Naive thymus-derived CD4-positive, alpha-beta T cell (primary cell): Measurements from ENCODE around the gene TM2D3. TPM values are rescaled to one million over a fixed set of nuclear protein-coding genes. Genes with fewer than 3 reads are reported as not detected.

Experiments
- ATAC-seq: fragments of 150-1000 bp; cut with Tn5 transposase; 2 replicates; pipeline ENCODE4 v1.10.0; 2021; ENCODE audit warnings: mild to moderate bottlenecking, moderate library complexity
- CTCF ChIA-PET: fragments of 350-600 bp; sonication (Branson Sonifier 250); formaldehyde crosslinking; loops from one replicate; lab custom pipeline; 2021; ENCODE audit warnings: antibody characterized with exemption; lab: Charles Lee
- POLR2A ChIA-PET: fragments of 350-600 bp; sonication (Branson Sonifier 250); formaldehyde crosslinking; loops from one replicate; lab custom pipeline; 2021; ENCODE audit warnings: antibody characterized with exemption, inconsistent platforms; lab: Charles Lee
- DNase-seq, 9 donors: peaks; one replicate each; pipeline versions ENCODE4 v3.0.0 to v3.0.0-alpha.2; 2020 to 2022; ENCODE audit warnings: mixed read lengths in 1 of 9
- H3K27ac ChIP-seq: one replicate; pipeline ENCODE4 v1.7.0; 2013; ENCODE audit warnings: mild to moderate bottlenecking, low read depth, low read length, moderate library complexity
- H3K27me3 ChIP-seq, 2 donors: one replicate each; pipeline ENCODE4 v1.7.0; 2013; ENCODE audit warnings: low read length in 2 of 2, mild to moderate bottlenecking in 2 of 2, moderate library complexity in 2 of 2; ENCODE audit not compliant: control insufficient read depth in 2 of 2, insufficient read depth in 2 of 2
- H3K36me3 ChIP-seq, 3 experiments: 1 replicate in 2 of 3; 2 replicates in 1 of 3; pipeline ENCODE4 v1.7.0; 2013; ENCODE audit warnings: low read length in 3 of 3, mild to moderate bottlenecking in 3 of 3, moderate library complexity in 1 of 3; ENCODE audit not compliant: insufficient read depth in 3 of 3, control insufficient read depth in 2 of 3
- H3K4me1 ChIP-seq, 2 donors: one replicate each; pipeline ENCODE4 v1.7.0; 2013; ENCODE audit warnings: low read length in 2 of 2, mild to moderate bottlenecking in 2 of 2, moderate library complexity in 1 of 2; ENCODE audit not compliant: control insufficient read depth in 2 of 2, insufficient read depth in 2 of 2
- H3K4me3 ChIP-seq: 2 replicates; pipeline ENCODE4 v1.7.0; 2013; ENCODE audit warnings: mild to moderate bottlenecking, low read length
- H3K9me3 ChIP-seq, 3 experiments: 1 replicate in 2 of 3; 2 replicates in 1 of 3; pipeline ENCODE4 v1.7.0; 2013; ENCODE audit warnings: low read length in 3 of 3; ENCODE audit not compliant: control insufficient read depth in 2 of 3
- H3K27ac Mint-ChIP-seq, 9 donors: one replicate each; pipeline ENCODE4 v1.8.0; 2020 to 2022; ENCODE audit warnings: mixed read lengths in 9 of 9, mild to moderate bottlenecking in 8 of 9, moderate library complexity in 5 of 9, inconsistent platforms in 2 of 9
- H3K27me3 Mint-ChIP-seq, 5 donors: one replicate each; pipeline ENCODE4 v1.8.0; 2021 to 2022; ENCODE audit warnings: mixed read lengths in 5 of 5, mild to moderate bottlenecking in 1 of 5
- H3K36me3 Mint-ChIP-seq, 5 donors: one replicate each; pipeline ENCODE4 v1.8.0; 2020 to 2022; ENCODE audit warnings: mixed read lengths in 5 of 5, mild to moderate bottlenecking in 3 of 5, inconsistent platforms in 1 of 5
- H3K4me1 Mint-ChIP-seq, 7 donors: one replicate each; pipeline ENCODE4 v1.8.0; 2020 to 2022; ENCODE audit warnings: mixed read lengths in 7 of 7, mild to moderate bottlenecking in 3 of 7, inconsistent platforms in 1 of 7
- H3K4me3 Mint-ChIP-seq, 10 donors: one replicate each; pipeline ENCODE4 v1.8.0; 2020 to 2022; ENCODE audit warnings: mild to moderate bottlenecking in 10 of 10, mixed read lengths in 10 of 10, moderate library complexity in 6 of 10, inconsistent platforms in 2 of 10
- H3K9me3 Mint-ChIP-seq, 11 donors: one replicate each; pipeline ENCODE4 v1.8.0; 2020 to 2022; ENCODE audit warnings: mixed read lengths in 11 of 11, mild to moderate bottlenecking in 4 of 11, inconsistent platforms in 1 of 11, moderate library complexity in 1 of 11
- intact Hi-C, 2 donors: fragments of 100-400 bp; cut with micrococcal nuclease; formaldehyde crosslinking; loops; one replicate each; pipeline ENCODE4 v1.15.1; 2023
- polyA plus RNA-seq, 2 donors: library from polyadenylated mRNA; unstranded; fragments of 300-500 nt; fragmentation: Illumina TruSeq; gene quantifications; one replicate each; pipeline ENCODE4 v1.2.3, GENCODE V29; 2021
- total RNA-seq, 6 experiments: library from RNA in 5 of 6; stranded (reverse) in 5 of 6; gene quantifications; 1 replicate in 5 of 6; 2 replicates in 1 of 6; pipeline ENCODE4 v1.2.3 and lab custom pipeline; 2021 to 2026

Gene TM2D3
- total and polyA plus RNA-seq, 7 experiments from 2014 or later = 42.8 to 105 (median 81.9) TPM

DNA sequence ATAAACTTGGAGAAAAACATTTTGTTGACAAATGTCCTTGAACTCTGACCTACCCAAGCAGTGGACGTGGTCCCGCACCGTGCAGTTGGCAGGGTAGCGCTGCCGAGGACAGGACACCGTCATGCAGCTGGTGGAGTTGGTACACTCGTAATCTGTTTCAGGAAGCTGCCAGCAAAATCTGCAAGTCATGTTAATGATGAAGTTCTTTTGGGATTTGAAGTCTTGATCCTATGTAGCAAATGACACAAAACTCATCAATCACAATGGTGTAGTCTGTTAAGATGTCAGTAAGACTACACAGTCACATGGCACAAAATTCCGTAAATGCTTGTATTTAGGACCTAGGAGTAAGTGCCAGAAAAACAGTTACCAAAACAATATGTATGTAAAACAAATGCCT, 5.5 kb downstream of the TM2D3 start:
- Mint-ChIP-seq H3K4me1 (peaks cover 28 to 72% (median 41%) of the 10 kb centered on the region in 7 donors), H3K27ac (peak overlapping the region in 1 of 9 donors; percentile 14), H3K27me3 (no peaks in the 10 kb centered on the region), H3K36me3 (peaks cover 4 to 40% (median 19%) of the 10 kb centered on the region in 5 donors), H3K9me3 (no peaks in the 10 kb centered on the region), H3K4me3 (no peak overlapping the region)
- peaks cover 12 to 51% (median 29%) of the 10 kb centered on the region in 3 experiments for H3K36me3 ChIP-seq
- H3K27me3 ChIP-seq = no peaks in the 10 kb centered on the region
- peaks cover 25 to 30% of the 10 kb centered on the region in 2 donors for H3K4me1 ChIP-seq
- H3K4me3 ChIP-seq = no peak overlapping the region
- no peak for DNase-seq
- intact Hi-C loops = no loop called here
- no peaks in the 10 kb centered on the region for H3K9me3 ChIP-seq
- POLR2A ChIA-PET = no interaction called here
- CTCF ChIA-PET = no interaction called here
- no peak overlapping the region for H3K27ac ChIP-seq
- no peak for ATAC-seq

DNA sequence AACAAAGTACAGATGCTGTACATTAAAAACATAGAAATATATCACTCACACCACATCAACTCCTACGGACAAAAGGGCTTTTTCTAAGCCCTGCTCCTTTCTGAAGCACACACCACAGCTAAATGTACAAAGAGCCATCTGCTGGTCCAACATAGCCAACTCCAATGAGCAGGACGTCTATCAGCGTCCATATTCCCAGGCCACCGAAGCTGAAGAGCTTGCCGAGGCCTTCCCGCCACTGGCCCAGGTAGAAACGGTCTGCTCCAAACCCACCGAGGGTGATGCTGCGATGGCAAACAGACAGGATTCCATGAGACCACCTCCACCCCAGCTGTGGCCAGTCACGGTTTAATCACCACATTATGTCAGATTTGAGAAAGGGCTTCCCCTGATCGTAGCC, 9.8 kb downstream of the TM2D3 start:
- peaks cover 18 to 45% (median 27%) of the 10 kb centered on the region in 7 donors for H3K4me1 Mint-ChIP-seq
- H3K4me1 ChIP-seq = peaks cover 10 to 19% of the 10 kb centered on the region in 2 donors
- no peaks in the 10 kb centered on the region for H3K9me3 ChIP-seq
- no peak for ATAC-seq
- peaks cover 12 to 64% (median 21%) of the 10 kb centered on the region in 3 experiments for H3K36me3 ChIP-seq
- peak overlapping the region in 2 of 10 donors; percentile 7 to 26 for H3K4me3 Mint-ChIP-seq
- no peaks in the 10 kb centered on the region for H3K27me3 ChIP-seq
- DNase-seq = no peak
- ChIA-PET POLR2A (interaction anchor here (1.0 to 4.9 kb wide), 4 partner anchors 10 to 349 kb away, joined by 3 to 24 read pairs (median 7); partner anchors contain the start of genes SNRPA1 and TM2D3), CTCF (interaction anchor here (0.5 to 2.7 kb wide), 9 partner anchors 9 to 1717 kb away, joined by 3 to 16 read pairs (median 3); partner anchors contain the start of gene SNRPA1)
- no peaks in the 10 kb centered on the region for H3K27me3 Mint-ChIP-seq
- intact Hi-C loops = loop anchor here in 1 of 2 donors (5.0 kb wide), 1 partner anchor 140 kb away; no protein-coding TSS in a partner anchor
- peak overlapping the region; percentile 41 to 90 (median 79) for H3K27ac Mint-ChIP-seq
- peak overlapping the region; percentile 52 for H3K27ac ChIP-seq
- H3K4me3 ChIP-seq = no peak overlapping the region
- peaks cover 4 to 45% (median 25%) of the 10 kb centered on the region in 5 donors for H3K36me3 Mint-ChIP-seq
- no peaks in the 10 kb centered on the region for H3K9me3 Mint-ChIP-seq

DNA sequence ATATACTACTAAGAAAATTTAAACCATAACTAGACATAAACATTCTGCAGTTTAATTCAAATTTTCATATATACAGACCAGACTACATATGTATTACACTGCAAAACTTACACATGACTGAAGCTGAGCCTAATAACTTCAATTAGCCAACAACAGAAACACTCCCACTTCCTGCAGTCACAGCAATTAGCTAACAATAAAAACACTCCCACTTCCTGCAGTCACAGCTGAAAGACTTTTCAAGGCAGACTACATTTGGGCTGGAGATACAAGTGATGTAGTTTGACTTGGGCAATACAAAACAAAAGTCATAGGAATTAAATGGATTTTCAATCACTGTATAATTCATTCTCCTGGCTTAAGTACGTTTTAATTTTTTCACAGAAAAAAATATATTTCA, 10.3 kb downstream of the TM2D3 start:
- Histone ChIP-seq H3K27ac (peak overlapping the region; percentile 52), H3K36me3 (peaks cover 12 to 60% (median 20%) of the 10 kb centered on the region in 3 experiments), H3K27me3 (no peaks in the 10 kb centered on the region), H3K4me1 (peaks cover 10 to 19% of the 10 kb centered on the region in 2 donors), H3K4me3 (no peak overlapping the region), H3K9me3 (no peaks in the 10 kb centered on the region)
- Mint-ChIP-seq H3K36me3 (peaks cover 4 to 45% (median 25%) of the 10 kb centered on the region in 5 donors), H3K9me3 (no peaks in the 10 kb centered on the region), H3K4me1 (peaks cover 18 to 43% (median 27%) of the 10 kb centered on the region in 7 donors), H3K4me3 (peak overlapping the region in 4 of 10 donors; percentile 2 to 26 (median 15)), H3K27ac (peak overlapping the region; percentile 41 to 90 (median 79)), H3K27me3 (no peaks in the 10 kb centered on the region)
- ChIA-PET POLR2A (interaction anchor here (0.7 to 4.9 kb wide), 6 partner anchors 10 to 406 kb away, joined by 3 to 24 read pairs (median 3); partner anchors contain the start of genes SNRPA1, TARS3 and TM2D3), CTCF (interaction anchor here (1.1 to 2.7 kb wide), 11 partner anchors 8 to 1717 kb away, joined by 3 to 16 read pairs (median 4); partner anchors contain the start of gene SNRPA1)
- peak; percentile 82 for ATAC-seq
- peak in 7 of 9 donors; percentile 18 to 57 (median 34) for DNase-seq
- intact Hi-C loops = loop anchor here (1.0 to 5.0 kb wide), 6 partner anchors 10 to 627 kb away; partner anchors contain the start of gene TM2D3 (in 2 of the 2)

DNA sequence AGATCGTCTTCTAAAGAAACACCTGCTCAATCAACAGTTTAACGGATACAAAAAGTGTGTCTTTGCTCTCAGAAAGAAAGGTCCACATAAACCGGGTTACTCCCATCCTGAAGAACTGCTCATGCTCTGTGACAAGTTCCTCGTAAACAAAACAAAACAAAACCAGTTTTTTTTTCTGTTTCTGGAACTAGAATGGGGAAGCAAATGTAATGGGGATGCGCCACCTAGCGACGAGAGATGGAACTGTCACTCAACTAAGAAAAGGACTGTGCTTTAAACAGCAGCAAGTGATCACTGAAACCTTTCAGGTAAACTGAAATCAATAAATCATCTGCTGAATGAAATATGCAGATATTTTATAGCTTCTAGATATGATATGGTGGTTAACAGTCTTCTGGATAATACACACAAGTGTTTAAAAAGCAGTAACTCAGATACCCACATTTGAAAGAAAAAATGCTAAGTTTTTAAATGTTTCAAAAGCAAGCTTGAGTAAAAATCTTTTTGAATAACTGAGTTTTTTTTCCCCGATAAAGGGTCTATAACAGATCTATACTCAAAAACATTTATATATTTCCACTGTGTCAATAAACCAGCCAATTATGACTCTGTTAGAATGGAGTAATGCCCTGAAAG, 10.9 kb downstream of the TM2D3 start:
- intact Hi-C loops = loop anchor here (1.0 to 5.0 kb wide), 6 partner anchors 11 to 626 kb away; partner anchors contain the start of gene TM2D3 (in 2 of the 2)

DNA sequence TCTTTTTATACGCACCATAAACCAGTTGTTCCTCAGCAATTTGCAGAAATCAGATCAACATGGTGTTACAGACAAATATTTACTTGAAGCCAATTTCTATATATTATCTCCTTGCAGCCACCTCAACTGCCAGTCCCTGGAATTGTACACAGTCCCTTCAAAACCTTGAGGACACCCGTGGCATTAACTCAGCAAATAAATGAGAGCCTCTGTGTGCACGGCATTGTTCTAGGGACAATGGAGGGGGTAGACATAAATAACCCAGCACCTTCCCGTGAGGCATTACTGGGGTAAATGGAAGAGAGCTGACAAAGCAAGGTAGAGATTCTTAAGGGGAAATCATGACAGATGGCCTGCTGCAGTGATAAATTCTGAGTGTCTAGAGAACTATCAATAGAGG, 12.5 kb downstream of the TM2D3 start:
- no peak overlapping the region for H3K4me3 ChIP-seq
- H3K27ac ChIP-seq = no peak overlapping the region
- no peaks in the 10 kb centered on the region for H3K27me3 Mint-ChIP-seq
- H3K4me1 ChIP-seq = peaks cover 10 to 19% of the 10 kb centered on the region in 2 donors
- CTCF ChIA-PET = interaction anchor here (0.6 to 2.7 kb wide), 5 partner anchors 18 to 1030 kb away, joined by 3 to 10 read pairs (median 4); no protein-coding TSS in a partner anchor
- no peak for DNase-seq
- H3K36me3 ChIP-seq = peaks cover under 1 to 45% (median 5%) of the 10 kb centered on the region in 3 experiments
- no peaks in the 10 kb centered on the region for H3K9me3 ChIP-seq
- no peaks in the 10 kb centered on the region for H3K27me3 ChIP-seq
- intact Hi-C loops = loop anchor here (2.0 to 5.0 kb wide), 2 partner anchors 137 to 625 kb away; no protein-coding TSS in a partner anchor
- H3K27ac Mint-ChIP-seq = peak overlapping the region in 3 of 9 donors; percentile 2 to 63 (median 48)
- POLR2A ChIA-PET = interaction anchor here (0.5 to 4.9 kb wide), 4 partner anchors 13 to 388 kb away, joined by 3 to 24 read pairs (median 3); partner anchors contain the start of genes CHSY1, SNRPA1 and TM2D3
- H3K4me1 Mint-ChIP-seq = peaks cover 18 to 31% (median 23%) of the 10 kb centered on the region in 7 donors
- H3K9me3 Mint-ChIP-seq = no peaks in the 10 kb centered on the region
- no peak for ATAC-seq
- peaks cover 4 to 37% (median 12%) of the 10 kb centered on the region in 5 donors for H3K36me3 Mint-ChIP-seq
- no peak overlapping the region for H3K4me3 Mint-ChIP-seq

More for the DNA sequence above, 10.9 kb downstream of the TM2D3 start:
- ATAC-seq = peak; percentile 84
- DNase-seq = peak; percentile 40 to 75 (median 68)
- ChIA-PET CTCF (interaction anchor here (0.7 to 2.7 kb wide), 16 partner anchors 8 to 1716 kb away, joined by 3 to 16 read pairs (median 4); partner anchors contain the start of gene SNRPA1), POLR2A (interaction anchor here (0.7 to 4.9 kb wide), 6 partner anchors 9 to 406 kb away, joined by 3 to 24 read pairs (median 3); partner anchors contain the start of genes SNRPA1, TARS3 and TM2D3)
- H3K4me3 ChIP-seq = no peak overlapping the region
- Mint-ChIP-seq H3K27me3 (no peaks in the 10 kb centered on the region), H3K36me3 (peaks cover 4 to 50% (median 25%) of the 10 kb centered on the region in 5 donors), H3K4me3 (peak overlapping the region in 3 of 10 donors; percentile 16 to 57 (median 27)), H3K27ac (peak overlapping the region in 8 of 9 donors; percentile 78 to 93 (median 85)), H3K9me3 (no peaks in the 10 kb centered on the region), H3K4me1 (peaks cover 18 to 43% (median 27%) of the 10 kb centered on the region in 7 donors)
- no peaks in the 10 kb centered on the region for H3K27me3 ChIP-seq
- H3K36me3 ChIP-seq = peaks cover 8 to 59% (median 15%) of the 10 kb centered on the region in 3 experiments
- peaks cover 10 to 19% of the 10 kb centered on the region in 2 donors for H3K4me1 ChIP-seq
- peak overlapping the region; percentile 52 for H3K27ac ChIP-seq
- H3K9me3 ChIP-seq = no peaks in the 10 kb centered on the region

DNA sequence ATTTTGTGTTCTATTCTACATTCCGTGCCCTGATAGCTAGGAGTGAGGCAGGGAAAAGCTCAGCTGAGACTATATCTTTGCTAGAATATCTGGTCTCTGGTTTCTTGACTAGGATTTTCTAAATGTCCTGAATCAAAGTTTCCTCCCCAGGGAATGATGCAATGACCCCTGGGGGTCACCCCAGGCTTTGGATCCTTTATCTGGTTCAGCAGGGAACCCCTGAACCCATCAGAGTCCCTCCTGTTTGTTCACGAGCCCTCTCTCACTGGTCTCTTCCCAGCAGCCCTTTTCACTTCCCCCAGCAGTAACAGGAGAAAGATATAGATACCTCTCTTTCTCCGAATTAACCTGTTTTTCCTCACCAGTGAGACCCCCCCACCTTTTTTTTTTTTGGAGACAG, 14.3 kb downstream of the TM2D3 start:
- POLR2A ChIA-PET = interaction anchor here (1.3 kb wide), 1 partner anchor 343 kb away, joined by 3 read pairs; the partner anchor contains the start of gene SNRPA1
- no peak for DNase-seq
- intact Hi-C loops = no loop called here
- Histone ChIP-seq H3K4me3 (no peak overlapping the region), H3K9me3 (no peaks in the 10 kb centered on the region), H3K36me3 (peaks cover 0 to 33% (median 0%) of the 10 kb centered on the region in 3 experiments), H3K27me3 (no peaks in the 10 kb centered on the region), H3K27ac (no peak overlapping the region), H3K4me1 (peaks cover 10 to 19% of the 10 kb centered on the region in 2 donors)
- Mint-ChIP-seq H3K4me1 (peaks cover 15 to 25% (median 21%) of the 10 kb centered on the region in 7 donors), H3K27ac (peak overlapping the region in 3 of 9 donors; percentile 25 to 51 (median 51)), H3K36me3 (peaks cover 0 to 37% (median 10%) of the 10 kb centered on the region in 5 donors), H3K9me3 (no peaks in the 10 kb centered on the region), H3K4me3 (no peak overlapping the region), H3K27me3 (no peaks in the 10 kb centered on the region)
- no peak for ATAC-seq
- CTCF ChIA-PET = no interaction called here
